Stimulated activated naive B cell treated with anti-CD40 and anti-IgM and Interleukin-4, amounts not matched to agents 10 μg/mL and 1 μg/mL and 100 μg/mL, for 72 hours (primary cell): Measurements from ENCODE around the gene AGFG2.
A peak's percentile ranks its signal among the peaks of the same experiment; 100 is the strongest.

Source experiments
- ATAC-seq, 2 donors: fragments of 150-1000 bp; cut with Tn5 transposase; replicated peaks; 2 replicates each; pipeline ENCODE4 v1.10.0; 2021; ENCODE audit warnings: moderate library complexity in 1 of 2
- DNase-seq: peaks from one replicate; pipeline ENCODE4 v3.0.0; 2021
- H3K27ac Mint-ChIP-seq: one replicate; pipeline ENCODE4 v1.8.0; 2022; ENCODE audit warnings: mild to moderate bottlenecking, mixed read lengths
- H3K27me3 Mint-ChIP-seq, 2 donors: one replicate each; pipeline ENCODE4 v1.8.0; 2022; ENCODE audit warnings: mixed read lengths in 2 of 2
- H3K36me3 Mint-ChIP-seq, 2 donors: one replicate each; pipeline ENCODE4 v1.8.0; 2022; ENCODE audit warnings: mixed read lengths in 2 of 2, mild to moderate bottlenecking in 1 of 2
- H3K4me1 Mint-ChIP-seq, 2 donors: one replicate each; pipeline ENCODE4 v1.8.0; 2022; ENCODE audit warnings: mixed read lengths in 2 of 2, mild to moderate bottlenecking in 1 of 2
- H3K4me3 Mint-ChIP-seq, 2 donors: one replicate each; pipeline ENCODE4 v1.8.0; 2022; ENCODE audit warnings: mild to moderate bottlenecking in 2 of 2, mixed read lengths in 2 of 2, moderate library complexity in 1 of 2
- H3K9me3 Mint-ChIP-seq, 2 donors: one replicate each; pipeline ENCODE4 v1.8.0; 2022; ENCODE audit warnings: mixed read lengths in 2 of 2, mild to moderate bottlenecking in 1 of 2

AGFG2 gene

DNA sequence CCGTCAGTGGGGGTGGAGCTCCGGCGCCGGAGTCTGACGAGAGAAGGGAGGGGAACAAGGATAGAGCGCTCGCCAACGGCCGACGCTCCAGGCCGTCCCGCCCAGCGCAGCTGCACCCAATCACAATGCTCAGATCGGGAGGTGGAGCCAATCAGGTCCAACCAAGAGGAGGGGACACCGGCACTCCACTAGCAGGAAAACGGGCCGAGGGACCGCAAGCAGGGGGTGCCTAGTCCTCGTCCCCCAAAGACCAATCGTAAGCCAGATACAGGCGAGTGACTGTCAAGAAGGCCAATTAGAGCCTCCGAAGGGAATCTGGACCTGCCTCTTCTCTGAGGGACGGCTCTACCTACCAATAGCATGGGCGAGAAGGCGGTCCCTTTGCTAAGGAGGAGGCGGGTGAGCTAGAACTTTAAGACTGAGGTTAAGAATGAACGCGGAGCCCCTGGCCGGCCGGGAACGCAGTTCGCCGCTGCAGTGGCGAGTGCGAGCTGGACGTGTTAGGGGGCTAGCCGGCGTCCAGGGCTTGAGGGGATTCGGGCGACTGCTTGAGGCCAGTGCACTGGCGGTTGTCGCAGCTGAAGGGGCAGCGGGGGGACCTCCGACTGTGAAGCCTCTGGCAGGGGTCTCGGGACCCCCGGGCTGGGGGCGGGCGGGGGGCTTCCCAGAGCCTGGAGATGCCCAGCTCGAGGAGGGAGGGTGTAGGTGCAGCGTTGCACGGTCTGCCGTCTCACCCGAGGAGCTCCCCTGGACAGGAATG, 47.4 kb downstream of the AGFG2 start, which contains the start of gene FBXO24:
Gene FBXO24 (plus strand): TSS at position 63 of the 760 bp plus-strand sequence. CDS start 298 bp downstream, at position 361.
- peak; percentile 85 to 88 for ATAC-seq
- Mint-ChIP-seq H3K4me1 (peaks cover 32 to 45% of the 10 kb centered on the region in 2 donors), H3K4me3 (peak within 1 kb of the TSS; percentile 94 to 98), H3K27ac (peak within 1 kb of the TSS; percentile 97), H3K27me3 (peaks cover 15 to 16% of the 10 kb centered on the region in 2 donors), H3K36me3 (peaks cover 0 to 16% of the 10 kb centered on the region in 2 donors), H3K9me3 (no peaks in the 10 kb centered on the region)
- peak; percentile 100 for DNase-seq

DNA sequence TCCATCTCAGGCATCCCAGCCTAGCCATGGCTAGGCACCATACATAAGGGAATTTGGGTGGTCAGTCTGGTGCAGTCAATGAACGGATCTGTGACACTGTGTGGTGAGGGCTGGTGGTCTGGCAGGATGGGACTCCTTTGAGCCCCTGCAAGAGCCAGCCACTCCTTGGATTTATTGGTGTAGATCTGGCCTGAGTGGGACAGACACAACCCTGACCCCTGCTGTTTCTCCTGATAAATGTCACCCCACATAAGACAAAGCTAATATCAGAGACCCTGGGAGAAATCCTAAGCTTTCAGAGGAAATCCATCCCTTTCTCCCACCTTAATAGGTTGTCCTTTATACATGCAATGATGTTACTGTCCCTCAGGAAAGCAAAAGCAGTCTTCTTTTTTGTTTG, 49.4 kb downstream of the AGFG2 start:
- Mint-ChIP-seq H3K9me3 (no peaks in the 10 kb centered on the region), H3K4me1 (peaks cover 26 to 33% of the 10 kb centered on the region in 2 donors), H3K36me3 (peaks cover 0 to 5% of the 10 kb centered on the region in 2 donors), H3K4me3 (no peak overlapping the region), H3K27ac (no peak overlapping the region), H3K27me3 (peaks cover 22 to 24% of the 10 kb centered on the region in 2 donors)
- ATAC-seq = no peak
- DNase-seq = no peak

DNA sequence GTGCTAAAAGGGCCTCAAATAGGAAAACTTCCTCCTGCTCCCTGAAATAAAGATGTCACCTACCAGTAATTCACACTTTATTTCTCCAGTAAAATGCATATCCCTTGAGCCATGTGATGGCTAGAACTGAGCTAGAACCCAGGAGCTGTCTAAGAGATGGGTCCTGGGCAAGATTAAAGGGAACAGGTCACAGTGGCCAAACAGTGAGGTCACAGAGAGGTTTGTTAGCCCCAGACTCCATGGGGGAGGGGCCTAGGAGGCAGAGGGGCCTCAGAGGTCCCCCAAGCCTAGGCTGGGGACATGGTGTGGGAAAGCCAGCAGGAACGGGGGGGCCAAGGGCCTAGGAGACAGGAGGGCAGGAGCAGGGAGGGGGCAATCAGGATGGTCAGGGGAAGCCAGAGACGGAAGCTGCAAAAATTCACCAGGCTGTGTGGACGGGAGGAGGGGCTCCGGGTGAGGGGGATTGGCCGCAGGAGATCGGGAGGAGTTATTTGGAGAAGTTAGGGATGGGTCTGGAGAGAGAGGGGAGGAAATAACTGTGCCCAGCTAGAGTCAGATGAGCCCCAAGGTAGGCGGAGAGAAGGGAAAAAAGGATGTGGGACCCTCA, 50.4 kb downstream of the AGFG2 start:
- Mint-ChIP-seq H3K27me3 (peaks cover 28 to 30% of the 10 kb centered on the region in 2 donors), H3K27ac (no peak overlapping the region), H3K4me3 (no peak overlapping the region), H3K4me1 (peaks cover 18 to 23% of the 10 kb centered on the region in 2 donors), H3K36me3 (peaks cover 0 to 5% of the 10 kb centered on the region in 2 donors), H3K9me3 (no peaks in the 10 kb centered on the region)
- DNase-seq = no peak
- ATAC-seq = no peak

DNA sequence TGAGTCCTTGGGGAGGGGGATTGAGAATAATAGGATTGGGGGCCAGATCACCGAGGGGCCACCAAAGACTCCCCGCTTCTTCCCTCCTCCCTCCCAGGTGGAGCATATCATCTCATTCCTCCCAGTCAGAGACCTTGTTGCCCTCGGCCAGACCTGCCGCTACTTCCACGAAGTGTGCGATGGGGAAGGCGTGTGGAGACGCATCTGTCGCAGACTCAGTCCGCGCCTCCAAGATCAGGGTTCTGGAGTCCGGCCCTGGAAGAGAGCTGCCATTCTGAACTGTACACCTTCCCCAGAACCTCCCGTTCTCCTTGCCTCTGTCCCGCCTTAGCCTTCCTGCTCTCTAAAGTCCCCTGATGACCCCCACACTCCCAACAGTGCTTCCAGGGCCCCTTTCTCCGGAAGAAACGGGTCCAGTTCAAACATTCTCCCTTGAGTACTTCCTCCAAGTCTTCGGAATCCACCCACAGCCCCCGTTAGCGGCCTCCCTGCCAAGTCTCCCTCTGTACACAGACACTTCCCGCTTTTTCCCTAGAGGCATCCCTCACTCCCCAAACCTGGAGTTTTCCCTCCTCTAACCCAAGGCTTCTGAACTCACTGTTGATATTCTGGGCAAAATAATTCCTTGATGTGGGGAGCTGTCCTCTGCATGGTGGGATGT, 51.2 kb downstream of the AGFG2 start:
- no peak overlapping the region for H3K27ac Mint-ChIP-seq
- H3K4me3 Mint-ChIP-seq = no peak overlapping the region
- ATAC-seq (no peak), DNase-seq (no peak)
- H3K9me3 Mint-ChIP-seq = no peaks in the 10 kb centered on the region
- peaks cover 0 to 2% of the 10 kb centered on the region in 2 donors for H3K36me3 Mint-ChIP-seq
- peaks cover 11 to 15% of the 10 kb centered on the region in 2 donors for H3K4me1 Mint-ChIP-seq
- peaks cover 30 to 32% of the 10 kb centered on the region in 2 donors for H3K27me3 Mint-ChIP-seq

DNA sequence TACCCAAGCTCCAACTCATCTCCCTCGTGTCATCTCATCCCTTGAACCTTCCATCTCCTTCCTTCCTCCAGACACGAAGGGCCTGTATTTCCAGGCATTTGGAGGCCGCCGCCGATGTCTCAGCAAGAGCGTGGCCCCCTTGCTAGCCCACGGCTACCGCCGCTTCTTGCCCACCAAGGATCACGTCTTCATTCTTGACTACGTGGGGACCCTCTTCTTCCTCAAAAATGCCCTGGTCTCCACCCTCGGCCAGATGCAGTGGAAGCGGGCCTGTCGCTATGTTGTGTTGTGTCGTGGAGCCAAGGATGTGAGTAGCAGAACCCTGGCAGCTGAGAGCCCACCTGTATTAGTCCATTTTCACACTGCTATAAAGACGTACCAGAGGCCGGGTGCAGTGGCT, 52.6 kb downstream of the AGFG2 start:
- Mint-ChIP-seq H3K27me3 (peaks cover 30 to 33% of the 10 kb centered on the region in 2 donors), H3K4me3 (no peak overlapping the region), H3K36me3 (no peaks in the 10 kb centered on the region), H3K27ac (no peak overlapping the region), H3K9me3 (no peaks in the 10 kb centered on the region), H3K4me1 (peaks cover 7 to 8% of the 10 kb centered on the region in 2 donors)
- DNase-seq (no peak), ATAC-seq (no peak)

DNA sequence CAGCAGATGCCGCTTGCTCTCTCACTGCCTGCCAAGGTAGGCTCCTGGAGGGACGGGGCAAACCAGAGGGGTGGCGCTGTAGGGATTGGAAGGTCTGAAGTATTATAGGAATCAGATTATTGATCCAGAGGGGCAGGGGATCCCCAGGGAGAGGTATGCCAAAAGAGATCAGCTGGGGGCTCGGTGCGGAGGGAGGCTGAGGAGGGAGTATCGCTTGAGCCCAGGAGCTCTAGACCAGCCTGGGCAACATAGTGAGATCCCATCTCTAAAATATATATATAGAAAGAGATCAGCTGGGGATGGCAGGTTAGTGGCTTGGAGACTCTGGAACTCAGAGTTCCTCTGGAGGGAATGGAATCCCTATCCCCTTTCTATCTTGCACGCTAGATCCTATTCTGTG, 56.2 kb downstream of the AGFG2 start:
- no peaks in the 10 kb centered on the region for H3K36me3 Mint-ChIP-seq
- no peaks in the 10 kb centered on the region for H3K9me3 Mint-ChIP-seq
- H3K27me3 Mint-ChIP-seq = peaks cover 20 to 23% of the 10 kb centered on the region in 2 donors
- DNase-seq (no peak), ATAC-seq (no peak)
- no peak overlapping the region for H3K4me3 Mint-ChIP-seq
- H3K4me1 Mint-ChIP-seq = peaks cover 0 to 5% of the 10 kb centered on the region in 2 donors
- H3K27ac Mint-ChIP-seq = no peak overlapping the region

DNA sequence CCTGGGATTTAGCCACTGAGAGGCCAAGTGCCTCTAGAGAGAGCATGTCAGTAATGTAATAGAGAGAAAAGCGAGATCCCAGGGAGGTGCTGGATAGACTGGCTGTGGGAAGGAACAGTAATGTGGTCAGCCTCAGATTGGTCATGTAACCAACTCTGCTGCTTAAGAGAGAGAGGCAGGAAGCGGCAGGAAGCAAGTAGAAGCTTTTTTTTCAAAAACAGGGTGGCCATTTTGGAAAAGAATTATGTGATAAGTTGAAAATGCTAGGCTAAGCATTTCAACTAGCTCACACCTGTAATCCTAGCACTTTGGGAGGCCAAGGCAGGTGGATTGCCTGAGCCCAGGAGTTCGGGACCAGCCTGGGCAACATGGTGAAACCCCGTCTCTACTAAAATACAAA, 59.4 kb downstream of the AGFG2 start:
- no peaks in the 10 kb centered on the region for H3K9me3 Mint-ChIP-seq
- no peak for ATAC-seq
- H3K27ac Mint-ChIP-seq = no peak overlapping the region

DNA sequence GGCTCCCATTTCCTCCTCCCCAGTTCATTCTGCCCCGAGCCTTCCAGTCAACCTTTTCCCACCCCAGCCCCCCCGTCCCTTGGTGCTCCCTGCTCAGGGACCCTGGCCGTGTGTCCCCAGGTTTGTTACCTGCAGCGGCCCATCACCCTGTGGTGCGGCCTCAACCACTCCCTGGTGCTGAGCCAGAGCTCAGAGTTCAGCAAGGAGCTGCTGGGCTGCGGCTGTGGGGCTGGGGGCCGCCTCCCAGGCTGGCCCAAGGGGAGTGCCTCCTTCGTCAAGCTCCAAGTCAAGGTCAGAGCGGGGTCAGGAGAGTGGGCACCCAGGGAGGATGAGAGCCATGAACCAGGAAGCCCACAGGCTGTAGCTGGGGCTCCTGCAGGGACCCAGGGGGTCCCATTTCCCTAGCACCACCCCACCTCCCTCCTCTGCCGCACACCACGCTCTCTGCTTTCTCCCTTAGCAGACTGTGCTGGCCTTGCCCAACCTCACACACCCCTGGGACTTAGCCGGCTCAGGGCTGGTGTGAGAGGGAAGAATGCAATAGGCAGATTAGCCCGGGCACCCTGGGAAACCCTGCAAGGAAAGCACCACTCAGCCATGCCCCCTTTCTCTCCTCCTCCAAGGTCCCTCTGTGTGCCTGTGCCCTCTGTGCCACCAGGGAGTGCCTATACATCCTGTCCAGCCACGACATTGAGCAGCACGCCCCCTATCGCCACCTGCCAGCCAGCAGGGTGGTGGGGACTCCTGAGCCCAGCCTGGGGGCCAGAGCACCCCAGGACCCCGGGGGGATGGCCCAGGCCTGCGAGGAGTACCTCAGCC, 61.1 kb downstream of the AGFG2 start:
- peaks cover 10 to 15% of the 10 kb centered on the region in 2 donors for H3K4me1 Mint-ChIP-seq
- H3K27me3 Mint-ChIP-seq = peaks cover 0 to 2% of the 10 kb centered on the region in 2 donors
- H3K4me3 Mint-ChIP-seq = no peak overlapping the region
- no peaks in the 10 kb centered on the region for H3K9me3 Mint-ChIP-seq
- DNase-seq (no peak), ATAC-seq (no peak)
- H3K27ac Mint-ChIP-seq = no peak overlapping the region
- H3K36me3 Mint-ChIP-seq = no peaks in the 10 kb centered on the region

More for the DNA sequence above, 59.4 kb downstream of the AGFG2 start:
- Mint-ChIP-seq H3K4me1 (peaks cover under 1 to 3% of the 10 kb centered on the region in 2 donors), H3K36me3 (no peaks in the 10 kb centered on the region), H3K27me3 (peaks cover 6 to 11% of the 10 kb centered on the region in 2 donors), H3K4me3 (no peak overlapping the region)
- DNase-seq = no peak

DNA sequence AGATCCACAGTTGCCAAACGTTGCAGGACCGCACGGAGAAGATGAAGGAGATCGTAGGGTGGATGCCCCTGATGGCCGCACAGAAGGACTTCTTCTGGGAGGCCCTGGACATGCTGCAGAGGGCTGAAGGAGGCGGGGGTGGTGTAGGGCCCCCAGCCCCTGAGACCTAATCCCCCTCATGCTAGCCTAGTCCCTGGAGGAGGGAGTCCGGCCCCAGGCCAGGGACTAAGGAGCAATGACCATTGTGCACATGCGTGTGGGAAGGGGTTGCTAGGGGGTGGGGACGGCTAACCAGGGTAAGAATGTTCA, 61.7 kb downstream of the AGFG2 start:
- ATAC-seq (no peak), DNase-seq (no peak)
- H3K27ac Mint-ChIP-seq = no peak overlapping the region
- no peaks in the 10 kb centered on the region for H3K9me3 Mint-ChIP-seq
- no peak overlapping the region for H3K4me3 Mint-ChIP-seq
- no peaks in the 10 kb centered on the region for H3K36me3 Mint-ChIP-seq
- H3K4me1 Mint-ChIP-seq = peaks cover 16 to 21% of the 10 kb centered on the region in 2 donors
- H3K27me3 Mint-ChIP-seq = peaks cover 0 to 4% of the 10 kb centered on the region in 2 donors

DNA sequence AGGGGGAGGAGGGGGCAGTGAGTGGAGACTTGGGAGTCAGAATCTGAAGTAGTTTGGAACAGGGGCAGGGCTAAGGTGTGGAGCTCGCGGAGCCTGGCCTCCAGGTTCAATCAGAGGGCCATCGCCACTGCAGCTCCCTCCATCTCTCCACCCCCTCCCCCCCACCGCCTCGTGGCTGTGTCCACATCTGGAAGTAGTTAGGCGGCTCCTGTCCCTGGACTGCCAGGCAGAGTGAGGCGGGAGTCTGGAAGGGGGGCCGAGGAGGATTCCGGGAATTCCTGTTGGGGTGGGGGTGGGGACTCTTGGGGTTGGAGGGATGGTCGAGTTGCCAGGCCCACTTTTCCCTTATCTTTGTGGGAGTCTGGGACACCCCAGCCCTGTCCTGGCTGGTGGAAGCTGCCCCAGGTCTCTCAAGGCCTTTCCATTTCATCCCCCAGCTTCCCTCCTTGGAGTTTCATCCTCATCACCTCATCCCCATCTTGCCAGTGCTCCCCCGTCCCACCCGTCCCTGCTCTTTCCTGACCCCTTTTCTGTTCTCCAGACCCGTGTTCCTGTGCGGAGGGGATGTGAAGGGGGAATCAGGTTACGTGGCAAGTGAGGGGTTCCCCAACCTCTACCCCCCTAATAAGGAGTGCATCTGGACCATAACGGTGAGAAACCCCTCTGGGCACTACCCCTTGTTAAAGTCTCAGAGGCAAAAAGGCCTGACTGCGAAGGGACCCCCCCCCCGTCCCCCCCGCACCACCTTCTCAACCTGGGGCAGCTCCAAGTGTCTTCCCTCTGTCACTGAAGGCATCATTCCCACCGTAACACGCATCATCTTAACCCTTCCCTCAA, 64.1 kb downstream of the AGFG2 start:
- no peaks in the 10 kb centered on the region for H3K9me3 Mint-ChIP-seq
- H3K4me1 Mint-ChIP-seq = peaks cover 18 to 23% of the 10 kb centered on the region in 2 donors
- DNase-seq = no peak
- no peak for ATAC-seq
- peak overlapping the region; percentile 85 to 86 for H3K4me3 Mint-ChIP-seq
- no peaks in the 10 kb centered on the region for H3K36me3 Mint-ChIP-seq
- H3K27me3 Mint-ChIP-seq = peaks cover 0 to 5% of the 10 kb centered on the region in 2 donors
- H3K27ac Mint-ChIP-seq = no peak overlapping the region

DNA sequence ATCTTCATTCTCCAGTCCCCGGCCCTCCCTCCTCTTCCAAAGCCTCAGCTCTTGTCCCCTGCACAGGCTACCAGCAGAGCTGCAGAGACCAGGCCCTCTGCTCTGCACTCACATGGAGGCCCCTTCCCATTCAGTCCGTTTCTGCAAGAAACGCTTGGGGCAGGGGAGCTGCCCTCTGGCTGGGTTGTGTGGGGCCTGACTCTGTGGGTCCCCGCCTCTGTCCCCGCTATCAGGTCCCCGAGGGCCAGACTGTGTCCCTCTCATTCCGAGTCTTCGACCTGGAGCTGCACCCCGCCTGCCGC, 64.7 kb downstream of the AGFG2 start:
- peak overlapping the region; percentile 59 for H3K27ac Mint-ChIP-seq

DNA sequence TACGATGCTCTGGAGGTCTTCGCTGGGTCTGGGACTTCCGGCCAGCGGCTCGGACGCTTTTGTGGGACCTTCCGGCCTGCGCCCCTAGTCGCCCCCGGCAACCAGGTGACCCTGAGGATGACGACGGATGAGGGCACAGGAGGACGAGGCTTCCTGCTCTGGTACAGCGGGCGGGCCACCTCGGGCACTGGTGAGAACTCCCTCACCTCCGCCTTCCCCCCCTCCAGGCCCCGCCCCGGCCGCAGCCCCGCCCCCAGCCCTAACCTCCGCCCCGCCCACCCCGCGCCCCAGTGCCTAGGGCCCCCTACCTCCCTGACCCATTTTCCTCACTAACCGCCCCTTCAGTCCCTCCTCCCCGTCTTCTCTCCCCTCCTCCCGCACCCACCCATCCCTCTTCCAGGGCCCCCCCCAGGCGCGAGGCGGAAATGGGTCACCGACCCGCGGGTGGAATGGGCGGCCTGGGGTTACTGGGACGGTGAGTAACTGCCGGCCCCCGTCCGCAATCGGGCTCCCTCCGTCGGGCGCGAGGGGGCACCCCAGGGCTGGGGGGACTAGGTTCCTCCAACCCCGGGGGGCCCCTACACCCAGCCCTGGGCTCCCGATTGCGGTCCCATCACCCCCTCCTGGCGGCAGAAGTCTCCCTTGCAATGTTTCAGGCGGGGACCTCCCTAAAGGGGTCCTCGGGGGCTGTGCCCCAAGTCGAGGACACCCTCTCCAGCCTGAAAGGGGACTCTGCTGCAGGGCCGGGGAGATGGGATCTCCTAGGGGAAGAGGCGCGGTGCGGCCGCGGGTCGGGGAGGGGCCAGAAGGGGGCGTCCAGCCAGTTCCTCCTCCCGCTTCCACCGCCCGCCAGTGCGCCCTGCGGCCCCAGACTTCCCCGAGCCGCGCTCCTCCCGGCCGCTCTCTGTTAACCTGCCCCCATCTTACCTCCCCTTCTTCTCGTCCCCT, 65.3 kb downstream of the AGFG2 start:
- Mint-ChIP-seq H3K36me3 (no peaks in the 10 kb centered on the region), H3K27me3 (peaks cover 0 to 5% of the 10 kb centered on the region in 2 donors), H3K4me1 (peaks cover 18 to 23% of the 10 kb centered on the region in 2 donors), H3K4me3 (peak overlapping the region; percentile 85 to 86), H3K9me3 (no peaks in the 10 kb centered on the region), H3K27ac (peak overlapping the region; percentile 59)
- peak; percentile 54 for DNase-seq
- peak; percentile 76 for ATAC-seq

More for the DNA sequence above, 64.7 kb downstream of the AGFG2 start:
- peaks cover 18 to 23% of the 10 kb centered on the region in 2 donors for H3K4me1 Mint-ChIP-seq
- DNase-seq (no peak), ATAC-seq (peak in 1 of 2 donors; percentile 17)
- H3K36me3 Mint-ChIP-seq = no peaks in the 10 kb centered on the region
- peak overlapping the region; percentile 85 to 86 for H3K4me3 Mint-ChIP-seq
- H3K27me3 Mint-ChIP-seq = peaks cover 0 to 5% of the 10 kb centered on the region in 2 donors
- no peaks in the 10 kb centered on the region for H3K9me3 Mint-ChIP-seq
